HuH-7 (cell line): ENCODE data around the gene RNFT2.

Experiments
- DNase-seq: peaks from one replicate; pipeline ENCODE4 v3.0.0; 2011; ENCODE audit warnings: low spot score

The RNFT2 gene, protein sequence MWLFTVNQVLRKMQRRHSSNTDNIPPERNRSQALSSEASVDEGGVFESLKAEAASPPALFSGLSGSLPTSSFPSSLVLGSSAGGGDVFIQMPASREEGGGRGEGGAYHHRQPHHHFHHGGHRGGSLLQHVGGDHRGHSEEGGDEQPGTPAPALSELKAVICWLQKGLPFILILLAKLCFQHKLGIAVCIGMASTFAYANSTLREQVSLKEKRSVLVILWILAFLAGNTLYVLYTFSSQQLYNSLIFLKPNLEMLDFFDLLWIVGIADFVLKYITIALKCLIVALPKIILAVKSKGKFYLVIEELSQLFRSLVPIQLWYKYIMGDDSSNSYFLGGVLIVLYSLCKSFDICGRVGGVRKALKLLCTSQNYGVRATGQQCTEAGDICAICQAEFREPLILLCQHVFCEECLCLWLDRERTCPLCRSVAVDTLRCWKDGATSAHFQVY

DNA sequence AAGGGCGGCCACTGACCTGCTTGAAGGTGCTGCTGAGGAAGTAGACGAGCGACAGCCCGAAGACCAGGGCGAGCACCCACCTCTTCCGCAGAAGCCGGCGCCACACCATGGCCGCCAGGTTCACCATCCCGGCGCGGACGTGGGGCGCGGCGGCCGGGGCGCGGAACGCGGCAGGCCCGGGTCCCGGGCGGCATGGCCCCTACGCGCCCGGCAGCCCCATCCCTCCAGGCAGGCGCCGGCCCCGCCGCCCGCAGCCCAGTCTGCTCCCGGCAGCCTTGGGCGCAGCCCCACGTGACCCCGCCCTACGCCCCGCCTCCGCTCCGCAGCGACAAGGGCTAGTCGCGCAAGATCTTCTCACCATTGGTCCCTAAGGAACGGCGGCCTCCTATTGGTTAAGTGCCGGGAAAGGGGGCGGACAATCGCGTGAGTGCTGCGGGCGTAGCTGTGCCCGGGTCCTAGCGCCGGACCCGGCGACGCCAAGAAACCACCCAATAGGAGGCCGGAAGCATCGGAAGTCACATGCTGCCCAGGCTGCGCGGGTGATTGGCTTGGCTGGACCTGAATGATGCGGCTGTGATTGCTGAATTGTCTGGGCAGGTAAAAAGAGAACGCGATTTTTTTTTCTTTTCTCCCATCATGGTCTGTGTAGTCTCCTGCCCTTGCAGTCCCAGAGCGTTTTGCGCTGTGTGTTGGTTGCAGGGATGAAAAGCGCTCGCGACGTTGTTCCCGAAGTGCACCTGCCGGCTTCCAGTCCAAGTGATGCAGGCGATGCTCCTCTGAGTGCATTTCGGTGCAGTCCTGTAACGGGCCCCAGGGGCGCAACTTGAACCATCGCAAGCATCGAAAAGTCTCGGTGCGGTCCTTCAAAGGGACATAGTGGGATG, at the start of gene RNFT2, which contains the start of gene SPRING1:
TSS of gene RNFT2 (plus strand) at position 542 of the 884 bp plus-strand sequence. CDS start 2,183 bp downstream, outside the sequence.
TSS of gene SPRING1 (minus strand) at position 296 of the 884 bp plus-strand sequence. CDS start at position 127, 169 bp downstream.
- peak; percentile 97 for DNase-seq

- DNase-seq: no peak
Measured at GRCh38 chr12:116689521-116689920, 48.6 kb upstream of the RNFT2 start.

GRCh38 chr12:116689979-116690744, 48.0 kb upstream of the RNFT2 start:
- no peak for DNase-seq

DNA sequence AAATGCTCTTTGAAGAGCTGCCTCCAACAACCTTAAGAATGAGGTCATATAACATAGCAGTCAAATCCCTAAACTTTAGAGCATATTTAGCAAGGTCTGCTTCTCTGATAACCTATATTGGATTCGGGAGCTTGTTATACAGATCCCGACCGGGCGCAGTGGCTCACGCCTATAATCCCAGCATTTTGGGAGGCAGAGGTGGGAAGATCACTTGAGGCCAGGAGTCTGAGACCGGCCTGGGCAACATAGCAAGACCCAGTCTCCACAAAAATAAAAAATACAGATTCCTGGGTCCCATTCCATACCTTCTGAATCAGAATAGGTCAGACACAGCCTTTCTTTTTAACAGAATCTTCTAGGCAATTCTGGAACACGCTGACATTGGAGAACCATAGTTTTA, 46.9 kb upstream of the RNFT2 start:
- no peak for DNase-seq

- no peak for DNase-seq
Measured at GRCh38 chr12:116691636-116692035, 46.5 kb upstream of the RNFT2 start.

DNA sequence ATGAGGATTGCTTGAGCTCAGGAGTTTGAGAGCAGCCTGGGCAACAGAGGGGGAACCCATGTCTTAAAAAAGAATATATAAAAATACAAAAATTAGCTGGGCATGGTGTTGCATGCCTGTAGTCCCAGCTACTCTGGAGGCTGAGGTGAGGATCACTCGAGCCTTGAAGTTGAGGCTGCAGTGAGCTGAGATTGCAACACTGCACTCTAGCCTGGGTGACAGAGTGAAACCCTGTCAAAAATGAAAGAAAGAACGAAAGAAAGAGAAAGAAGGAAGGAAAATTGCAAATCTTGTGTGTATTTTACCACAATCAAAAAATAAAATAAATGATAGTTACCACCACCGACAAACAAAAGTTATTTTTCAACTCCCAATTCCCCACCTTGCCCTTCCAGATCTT, 45.5 kb upstream of the RNFT2 start:
- no peak for DNase-seq

DNA sequence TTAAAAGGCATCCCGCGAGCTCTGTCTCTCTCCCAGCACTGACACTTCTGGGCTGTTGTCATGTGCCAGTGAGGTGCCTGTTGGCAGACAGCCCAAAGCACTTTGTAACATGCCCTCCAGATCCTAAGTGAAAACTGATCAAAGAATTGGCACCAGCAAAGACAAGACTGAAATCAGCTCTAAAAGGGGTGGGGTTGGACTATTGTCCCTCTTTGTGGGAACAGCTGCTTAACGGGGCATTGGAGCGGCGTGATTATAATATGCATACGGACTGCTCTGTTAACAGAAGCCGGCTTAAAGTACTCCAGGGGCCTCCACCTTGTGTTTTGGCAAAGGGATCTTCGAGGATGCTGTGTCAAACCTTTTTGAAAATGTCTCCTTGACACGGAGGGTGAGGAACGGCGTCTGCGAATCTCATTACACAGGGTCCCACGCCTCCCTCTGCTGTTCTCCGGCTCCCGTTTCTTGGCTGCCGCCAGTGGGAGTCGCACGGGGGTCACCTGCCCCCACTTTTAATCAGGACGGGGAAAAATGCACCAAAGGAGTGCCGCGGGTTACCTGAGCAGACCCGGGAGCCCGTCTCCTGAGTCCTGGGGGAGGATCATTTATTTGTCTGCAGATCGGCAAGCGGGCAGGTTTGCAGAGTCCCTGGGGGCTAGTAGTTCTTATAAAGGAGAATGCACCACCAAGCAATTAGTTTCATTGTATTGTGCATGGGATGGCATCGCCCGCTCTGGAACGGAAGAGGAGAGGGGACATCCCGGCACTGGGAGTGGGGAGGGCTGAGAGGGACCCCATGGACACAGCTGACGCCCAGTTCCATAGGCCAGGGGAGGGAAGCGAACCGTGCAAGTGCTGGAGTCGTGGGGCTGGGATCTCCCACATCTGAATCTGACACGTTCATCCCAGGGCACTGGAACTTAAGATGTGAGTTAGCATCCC, 44.6 kb upstream of the RNFT2 start:
- no peak for DNase-seq

DNA sequence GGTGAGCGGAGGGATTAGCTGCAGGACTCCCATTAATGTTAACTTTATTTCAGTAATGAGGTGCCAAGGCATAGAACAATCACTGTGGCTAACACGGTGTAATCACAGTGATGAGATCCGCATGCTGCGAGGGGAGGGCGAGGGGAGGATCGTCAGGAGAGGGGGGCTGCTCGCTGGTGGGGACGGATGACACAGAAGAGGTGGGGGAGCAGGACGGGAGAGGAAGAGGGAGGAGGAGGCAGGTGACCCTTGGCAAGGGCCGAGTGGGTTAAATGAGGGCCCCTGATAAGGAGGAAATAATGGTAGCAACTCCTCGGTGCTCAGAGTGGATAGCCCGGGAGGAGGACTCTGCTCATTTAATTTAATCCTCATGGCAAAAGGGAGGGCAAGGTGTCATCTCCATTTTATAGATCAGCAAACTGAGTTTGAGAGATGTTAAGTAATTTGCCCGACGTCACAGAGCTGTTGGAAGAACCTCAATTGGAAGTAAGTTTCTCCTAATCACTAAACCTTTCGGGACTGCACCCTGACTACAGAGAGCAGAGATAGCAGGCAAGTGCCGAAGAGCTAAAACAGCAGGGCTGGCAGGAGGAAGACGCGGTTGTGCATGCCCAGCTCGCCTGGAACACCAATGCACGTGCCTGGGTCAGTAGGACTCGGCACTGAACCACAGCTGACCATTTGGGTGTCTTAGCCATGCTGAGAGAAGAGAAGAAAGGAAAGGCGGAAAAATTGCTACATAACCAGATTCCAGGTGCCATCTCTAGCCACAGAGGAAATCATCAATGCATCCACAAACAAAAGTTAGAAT, 43.3 kb upstream of the RNFT2 start:
- DNase-seq: no peak

DNA sequence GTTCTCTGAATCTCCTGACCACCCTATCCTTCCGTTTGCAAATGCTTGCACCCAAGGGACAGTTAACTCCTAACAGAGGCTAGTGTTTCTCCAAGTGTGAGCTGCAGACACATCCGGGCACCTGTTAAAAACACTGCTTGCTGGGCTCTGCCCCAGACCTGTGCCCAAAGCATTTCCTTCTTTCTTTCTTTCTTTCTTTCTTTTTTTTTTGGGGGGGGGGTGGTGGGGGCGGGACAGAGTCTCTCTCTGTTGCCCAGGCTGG, 42.7 kb upstream of the RNFT2 start:
- DNase-seq: no peak

- DNase-seq: peak; percentile 67
Measured at GRCh38 chr12:116697305-116697704, 40.8 kb upstream of the RNFT2 start.

DNA sequence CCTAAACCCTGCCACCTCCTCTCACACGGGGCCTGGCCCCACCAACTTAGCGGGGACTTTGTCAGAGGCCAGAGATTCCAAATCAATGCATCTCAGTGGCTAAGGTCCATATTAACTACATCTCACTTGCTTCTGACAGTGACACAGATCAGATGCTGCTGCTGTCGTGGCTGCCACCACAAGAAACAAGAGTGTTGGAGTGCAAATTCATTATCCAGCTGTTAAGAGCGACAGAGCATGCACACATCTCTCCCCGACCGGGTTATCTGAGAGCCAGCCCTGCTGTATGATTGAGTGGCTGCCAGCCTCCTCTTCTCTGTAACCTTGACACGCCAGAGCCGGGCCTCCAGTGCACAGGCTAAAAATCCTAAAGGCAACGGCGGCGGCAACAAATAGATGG, 40.4 kb upstream of the RNFT2 start:
- DNase-seq: no peak

DNA sequence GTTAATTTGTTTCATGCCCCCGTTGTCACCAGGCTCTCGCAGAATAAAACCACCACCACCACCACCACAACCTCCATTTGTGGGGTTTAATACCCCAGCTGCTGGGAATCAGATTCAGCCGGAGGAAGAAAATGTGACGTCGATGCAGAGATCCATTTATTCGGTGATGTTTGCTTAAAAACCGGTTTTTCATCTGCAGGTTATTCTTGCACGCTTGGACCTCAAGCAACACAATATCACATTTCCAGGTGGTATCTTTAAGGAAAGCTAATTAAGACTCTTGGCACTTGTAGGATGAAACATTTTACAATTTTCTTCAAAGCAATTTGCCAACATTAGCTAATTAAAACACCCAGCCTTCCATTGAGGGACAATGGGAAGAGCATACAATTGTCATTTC, 40.0 kb upstream of the RNFT2 start:
- no peak for DNase-seq

DNA sequence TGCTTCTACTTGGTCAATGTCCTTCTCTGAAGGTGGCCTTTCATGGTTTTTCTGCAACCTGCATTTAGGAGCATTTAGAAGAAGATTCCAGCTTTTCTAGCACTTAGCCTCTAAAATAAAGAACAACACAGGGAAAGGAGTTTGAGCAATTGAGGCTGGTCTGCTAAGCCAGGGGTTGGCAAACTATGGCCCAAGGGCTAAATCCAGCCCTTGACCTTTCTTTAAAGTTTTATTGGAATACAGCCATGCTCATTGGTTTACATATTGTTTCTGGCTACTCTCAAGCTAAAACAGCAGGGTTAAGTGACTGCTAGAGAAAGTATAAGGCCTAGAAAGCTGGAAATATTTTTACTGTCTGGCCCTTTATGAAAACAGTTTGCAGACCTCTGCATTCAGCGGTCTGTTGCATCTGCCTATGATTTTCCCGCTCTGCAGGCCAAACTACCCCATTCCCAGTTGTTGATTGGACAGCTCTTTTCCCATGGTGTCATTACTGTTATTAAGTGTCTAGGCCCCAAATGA, 39.5 kb upstream of the RNFT2 start:
- no peak for DNase-seq

DNA sequence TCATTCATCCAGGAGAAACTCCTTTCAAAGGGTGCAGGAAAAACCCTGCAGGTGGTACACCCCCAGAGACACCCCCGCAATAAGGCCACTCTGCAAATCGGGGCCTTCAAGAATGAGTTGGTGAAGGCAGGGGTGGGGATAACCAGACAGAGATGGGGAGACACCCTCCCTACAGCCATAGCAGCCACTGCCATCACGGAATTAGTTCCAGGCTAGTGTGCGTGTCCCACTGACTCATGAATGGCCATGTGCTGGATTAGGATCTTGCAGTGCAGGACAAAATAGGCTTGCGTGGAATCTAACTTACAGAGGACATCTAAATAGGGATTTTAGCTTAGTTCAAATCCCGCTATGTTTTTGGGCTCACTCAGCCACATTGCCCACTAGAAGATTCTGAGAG, 38.0 kb upstream of the RNFT2 start:
- no peak for DNase-seq

- no peak for DNase-seq
Measured at GRCh38 chr12:116701432-116701831, 36.7 kb upstream of the RNFT2 start.

DNA sequence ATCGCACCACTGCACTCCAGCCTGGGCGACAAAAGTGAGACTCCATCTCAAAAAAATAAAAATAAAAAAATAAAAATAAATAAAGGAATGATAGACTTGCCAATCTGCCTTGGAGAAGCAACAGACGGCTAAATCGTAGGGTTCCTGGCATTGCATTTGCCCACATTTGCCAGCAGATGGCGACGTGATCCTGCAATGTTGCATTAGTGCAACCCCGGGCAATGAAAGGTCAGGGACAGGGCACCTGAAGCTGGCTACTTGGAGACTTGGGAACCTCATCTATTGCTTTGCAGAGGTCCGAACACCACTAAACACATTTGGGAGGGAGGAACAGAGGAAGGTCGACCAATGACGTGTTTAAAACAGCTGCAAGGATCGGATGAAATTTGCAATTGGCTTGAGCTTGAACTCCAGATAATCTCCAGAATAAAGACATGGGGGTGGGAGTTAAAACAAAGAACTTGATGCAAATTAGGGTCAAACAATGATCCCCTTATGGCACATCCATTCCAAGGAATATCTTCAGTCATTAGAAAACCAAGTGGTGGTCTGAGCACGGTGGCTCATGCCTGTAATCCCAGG, 34.8 kb upstream of the RNFT2 start:
- DNase-seq: peak; percentile 61

DNA sequence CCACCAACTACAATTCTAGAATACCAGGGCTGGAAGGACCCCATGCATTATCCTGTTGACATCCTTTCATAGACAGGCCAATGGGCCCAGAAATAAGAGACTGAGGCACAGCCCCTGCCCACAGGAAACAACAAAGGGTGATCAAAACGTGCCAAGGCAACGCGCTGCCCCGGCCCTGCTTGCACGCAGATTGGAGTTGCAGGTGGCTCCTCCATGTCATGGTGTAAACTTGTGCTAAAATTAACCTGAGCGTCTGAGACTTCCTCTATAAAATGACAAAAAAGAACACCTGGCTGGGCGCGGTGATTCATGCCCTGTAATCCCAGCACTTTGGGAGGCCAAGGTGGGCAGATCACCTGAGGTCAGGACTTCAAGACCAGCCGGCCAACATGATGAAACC, 30.4 kb upstream of the RNFT2 start:
- no peak for DNase-seq

DNA sequence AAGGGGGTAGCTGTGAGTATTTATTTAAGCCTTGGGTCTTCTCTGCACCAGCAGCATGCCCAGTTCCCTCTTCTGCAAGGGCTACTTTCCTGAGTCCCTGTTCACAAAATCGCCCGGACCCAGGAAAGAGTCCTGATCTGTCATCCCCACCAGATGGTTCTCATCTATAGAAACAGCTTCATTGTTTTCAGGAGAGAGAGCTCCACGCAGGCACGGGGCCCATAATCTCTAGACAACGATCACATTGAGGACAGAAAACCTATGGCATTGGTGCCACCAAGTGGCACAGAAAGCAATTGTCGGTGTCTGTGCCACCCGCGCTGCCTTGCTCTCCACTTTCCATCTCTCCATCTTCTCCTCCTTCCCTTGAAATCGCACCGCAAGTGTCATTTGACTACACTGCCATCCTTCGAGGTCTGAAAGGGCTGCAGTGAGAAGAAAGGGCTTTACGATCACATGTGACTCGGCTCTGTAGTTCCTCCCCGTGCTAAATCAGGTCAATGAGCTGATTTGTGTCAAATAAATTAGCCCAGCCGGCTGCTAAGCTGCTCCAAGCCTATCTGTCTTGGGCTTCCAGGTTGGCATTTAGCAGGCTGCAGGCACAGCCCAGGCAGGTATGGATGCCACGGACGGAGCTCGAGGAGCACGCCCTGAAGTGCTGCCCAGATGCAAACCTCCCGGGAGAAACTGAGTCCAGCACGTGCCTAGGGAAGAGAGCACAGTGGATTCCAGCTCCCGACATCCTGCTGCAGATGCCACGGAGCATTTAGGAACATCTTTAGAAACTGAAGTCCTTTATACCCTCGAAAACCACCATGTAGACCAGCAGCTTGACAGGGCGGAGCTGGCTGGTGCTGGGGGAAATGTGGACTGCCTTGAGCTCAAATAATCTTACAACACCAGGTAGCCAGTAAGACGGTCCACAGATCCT, 29.0 kb upstream of the RNFT2 start:
- DNase-seq: no peak

- no peak for DNase-seq
Measured at GRCh38 chr12:116709768-116710167, 28.3 kb upstream of the RNFT2 start.
